AG09309 (cell line): ENCODE data around the gene MTF2.
"Not testable (repeated sequence)": the region's sequence is repeated elsewhere in the genome, so short reads cannot be mapped to it uniquely, and the experiment has no call there.

Source experiments
- DNase-seq: peaks from one replicate; pipeline ENCODE4 v3.0.0-alpha.2; 2010; ENCODE audit warnings: low read depth
- H3K4me3 ChIP-seq: 2 replicates; pipeline ENCODE4 v1.5.1; 2011; ENCODE audit warnings: mild to moderate bottlenecking, low read depth, low read length, moderate library complexity; ENCODE audit not compliant: control insufficient read depth
- TF ChIP-seq, protein P1 (sequence below): IDR thresholded peaks from 2 replicates; pipeline ENCODE4 v1.5.1; 2011; ENCODE audit warnings: mild to moderate bottlenecking, low read depth, low read length, inconsistent platforms; ENCODE audit not compliant: insufficient read depth, control insufficient read depth; ENCODE audit errors: missing control alignments

MTF2 gene

DNA sequence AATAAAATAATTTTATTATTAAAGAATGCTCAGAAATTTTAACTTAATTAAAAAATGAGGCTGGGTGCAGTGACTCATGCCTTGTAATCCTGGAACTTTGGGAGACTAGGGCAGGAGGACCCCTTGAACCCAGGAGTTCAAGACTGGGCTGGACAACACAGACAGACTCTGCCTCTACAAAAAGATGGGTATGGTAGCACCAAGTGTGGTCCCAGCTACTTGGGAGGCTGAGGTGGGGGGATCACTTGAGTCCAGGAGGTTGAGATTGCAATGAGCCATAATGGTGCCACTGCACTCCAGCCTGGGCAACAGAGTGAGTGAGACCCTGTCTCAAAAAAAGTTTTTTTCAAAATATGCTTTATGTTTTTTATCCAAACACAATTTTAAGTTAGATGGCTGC lies 75.8 kb downstream of the MTF2 start:
- no peak for DNase-seq
- TF ChIP-seq, protein P1, sequence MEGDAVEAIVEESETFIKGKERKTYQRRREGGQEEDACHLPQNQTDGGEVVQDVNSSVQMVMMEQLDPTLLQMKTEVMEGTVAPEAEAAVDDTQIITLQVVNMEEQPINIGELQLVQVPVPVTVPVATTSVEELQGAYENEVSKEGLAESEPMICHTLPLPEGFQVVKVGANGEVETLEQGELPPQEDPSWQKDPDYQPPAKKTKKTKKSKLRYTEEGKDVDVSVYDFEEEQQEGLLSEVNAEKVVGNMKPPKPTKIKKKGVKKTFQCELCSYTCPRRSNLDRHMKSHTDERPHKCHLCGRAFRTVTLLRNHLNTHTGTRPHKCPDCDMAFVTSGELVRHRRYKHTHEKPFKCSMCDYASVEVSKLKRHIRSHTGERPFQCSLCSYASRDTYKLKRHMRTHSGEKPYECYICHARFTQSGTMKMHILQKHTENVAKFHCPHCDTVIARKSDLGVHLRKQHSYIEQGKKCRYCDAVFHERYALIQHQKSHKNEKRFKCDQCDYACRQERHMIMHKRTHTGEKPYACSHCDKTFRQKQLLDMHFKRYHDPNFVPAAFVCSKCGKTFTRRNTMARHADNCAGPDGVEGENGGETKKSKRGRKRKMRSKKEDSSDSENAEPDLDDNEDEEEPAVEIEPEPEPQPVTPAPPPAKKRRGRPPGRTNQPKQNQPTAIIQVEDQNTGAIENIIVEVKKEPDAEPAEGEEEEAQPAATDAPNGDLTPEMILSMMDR, result no peak
- H3K4me3 ChIP-seq, result no peak overlapping the region

DNA sequence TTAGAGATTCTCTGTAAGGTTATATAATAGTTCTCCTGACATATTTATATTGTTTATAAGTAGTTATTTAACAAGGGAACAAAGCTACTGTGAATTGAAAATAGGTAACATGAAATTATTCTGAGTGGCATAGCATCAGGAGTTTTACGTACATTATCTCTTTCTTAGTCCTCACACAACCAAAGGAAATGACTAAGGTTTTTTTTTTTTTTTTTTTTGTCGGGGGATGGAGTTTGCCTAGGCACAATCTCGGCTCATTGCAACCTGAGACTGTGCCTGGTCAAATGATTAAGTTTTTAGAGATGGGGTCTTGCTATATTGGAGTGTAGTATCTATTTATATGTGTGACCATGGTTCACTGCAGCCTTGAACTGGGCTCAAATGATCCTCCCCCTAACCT lies 76.3 kb downstream of the MTF2 start:
- H3K4me3 ChIP-seq, result no peak overlapping the region
- no peak for DNase-seq
- TF ChIP-seq, protein P1, result no peak

DNA sequence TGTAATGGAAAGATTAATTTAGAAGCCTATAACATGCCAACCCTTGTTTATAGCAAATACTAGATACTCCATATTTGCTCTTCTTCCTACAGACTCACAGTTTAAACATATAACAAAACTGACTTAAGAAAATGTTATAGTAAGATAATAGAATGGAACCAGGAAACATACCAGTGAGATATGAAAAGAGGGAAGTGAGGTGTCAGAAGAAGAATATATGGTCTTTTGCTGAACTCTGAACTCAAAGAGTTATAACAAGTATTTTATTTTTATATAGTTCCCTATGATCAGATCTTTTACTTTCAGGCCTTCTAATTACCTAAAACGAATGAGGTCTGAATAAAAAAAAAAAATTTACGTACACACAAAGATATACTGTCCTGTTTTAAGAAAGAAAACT lies 80.3 kb downstream of the MTF2 start:
- TF ChIP-seq, protein P1, result no peak
- no peak overlapping the region for H3K4me3 ChIP-seq
- DNase-seq, result no peak

DNA sequence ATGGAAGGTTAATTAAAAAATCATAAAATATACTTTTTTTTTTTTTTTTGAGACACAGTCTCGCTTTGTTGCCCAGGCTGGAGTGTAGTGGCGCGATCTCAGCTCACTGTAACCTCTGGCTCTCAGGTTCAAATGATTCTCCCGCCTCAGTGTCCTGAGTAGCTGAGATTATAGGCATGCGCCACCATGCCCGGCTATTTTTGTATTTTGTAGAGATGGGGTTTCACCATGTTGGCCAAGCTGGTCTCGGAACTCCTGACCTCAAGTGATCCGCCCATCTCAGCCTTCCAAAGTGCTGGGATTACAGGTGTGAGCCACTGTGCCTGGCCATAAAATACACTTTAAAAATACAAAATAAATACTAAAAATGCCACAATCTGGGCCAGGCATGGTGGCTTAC lies 84.2 kb downstream of the MTF2 start:
- not testable (repeated sequence) for DNase-seq, H3K4me3 ChIP-seq

DNA sequence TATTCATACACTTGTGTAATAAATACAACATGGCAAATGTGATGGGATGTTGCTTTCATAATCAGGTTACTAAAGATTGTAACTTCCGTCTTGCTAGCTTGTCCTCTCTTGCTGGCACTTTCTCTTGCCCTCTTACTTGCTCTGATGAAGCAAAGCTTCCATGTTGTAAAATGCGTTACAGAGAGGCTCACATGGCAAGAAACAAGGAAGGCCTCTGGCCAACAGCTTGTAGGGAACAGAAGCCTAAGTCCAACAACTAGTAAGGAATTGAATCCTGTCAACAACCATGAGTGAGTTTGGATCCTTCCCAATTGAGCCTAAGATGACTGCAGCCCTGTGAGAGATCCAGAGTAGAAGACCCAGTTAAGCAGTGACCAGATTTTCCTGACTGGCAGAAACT lies 85.7 kb downstream of the MTF2 start:
- H3K4me3 ChIP-seq, result no peak overlapping the region
- TF ChIP-seq, protein P1, result no peak
- no peak for DNase-seq

DNA sequence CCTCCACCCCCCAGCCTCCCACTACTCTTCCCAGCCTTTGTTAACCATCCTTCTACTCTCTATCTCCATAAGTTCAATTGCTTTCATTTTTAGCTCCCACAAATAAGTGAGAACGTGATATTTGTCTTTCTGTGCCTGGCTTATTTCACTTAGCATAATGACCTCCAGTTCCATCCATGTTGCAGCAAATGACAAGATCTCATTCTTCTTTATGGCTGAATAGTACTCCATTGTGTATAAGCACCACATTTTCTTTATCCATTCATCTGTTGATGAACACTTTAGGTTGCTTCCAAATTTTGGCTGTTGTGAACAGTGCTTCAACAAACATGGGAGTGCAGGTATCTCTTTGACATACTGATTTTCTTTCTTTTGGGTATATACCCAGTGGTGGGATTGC lies 86.8 kb downstream of the MTF2 start:
- H3K4me3 ChIP-seq, DNase-seq: not testable (repeated sequence)

DNA sequence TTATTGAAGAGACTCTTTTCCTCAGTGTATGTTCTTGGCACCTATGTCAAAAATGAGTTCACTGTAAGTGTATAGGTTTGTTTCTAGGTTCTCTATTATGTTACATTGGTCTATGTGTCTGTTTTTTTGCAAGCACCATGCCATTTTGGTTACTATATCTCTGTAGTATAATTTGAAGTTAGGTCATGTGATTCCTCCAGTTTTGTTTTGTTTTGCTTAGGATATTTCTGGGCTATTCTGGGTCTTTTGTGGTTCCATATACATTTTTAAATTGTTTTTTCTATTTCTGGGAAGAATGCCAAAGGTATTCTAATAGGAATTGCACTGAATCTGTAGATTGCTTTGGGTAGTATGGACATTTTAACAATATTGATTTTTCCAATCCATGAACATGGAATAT lies 87.9 kb downstream of the MTF2 start:
- no peak overlapping the region for H3K4me3 ChIP-seq
- TF ChIP-seq, protein P1, result no peak
- no peak for DNase-seq

DNA sequence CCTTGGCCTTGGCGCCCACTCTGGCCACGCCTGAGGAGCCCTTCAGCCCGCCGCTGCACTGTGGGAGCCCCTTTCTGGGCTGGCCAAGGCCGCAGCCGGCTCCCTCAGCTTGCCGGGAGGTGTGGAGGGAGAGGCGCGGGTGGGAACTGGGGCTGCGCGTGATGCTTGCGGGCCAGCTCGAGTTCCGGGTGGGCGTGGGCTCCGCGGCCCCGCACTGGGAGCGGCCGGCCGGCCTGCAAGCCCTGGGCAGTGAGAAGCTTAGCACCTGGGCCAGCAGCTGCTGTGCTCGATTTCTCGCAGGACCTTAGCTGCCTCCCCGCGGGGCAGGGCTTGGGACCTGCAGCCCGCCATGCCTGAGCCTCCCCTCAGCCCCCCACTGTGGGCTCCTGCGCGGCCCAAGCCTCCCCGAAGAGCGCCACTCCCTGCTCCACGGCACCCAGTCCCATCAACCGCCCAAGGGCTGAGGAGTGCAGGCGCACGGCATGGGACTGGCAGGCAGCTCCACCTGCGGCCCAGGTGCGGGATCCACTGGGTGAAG lies 91.1 kb downstream of the MTF2 start:
- not testable (repeated sequence) for DNase-seq, H3K4me3 ChIP-seq
